ENCODE measurements around the gene ST3GAL5.

The ST3GAL5 gene

DNA sequence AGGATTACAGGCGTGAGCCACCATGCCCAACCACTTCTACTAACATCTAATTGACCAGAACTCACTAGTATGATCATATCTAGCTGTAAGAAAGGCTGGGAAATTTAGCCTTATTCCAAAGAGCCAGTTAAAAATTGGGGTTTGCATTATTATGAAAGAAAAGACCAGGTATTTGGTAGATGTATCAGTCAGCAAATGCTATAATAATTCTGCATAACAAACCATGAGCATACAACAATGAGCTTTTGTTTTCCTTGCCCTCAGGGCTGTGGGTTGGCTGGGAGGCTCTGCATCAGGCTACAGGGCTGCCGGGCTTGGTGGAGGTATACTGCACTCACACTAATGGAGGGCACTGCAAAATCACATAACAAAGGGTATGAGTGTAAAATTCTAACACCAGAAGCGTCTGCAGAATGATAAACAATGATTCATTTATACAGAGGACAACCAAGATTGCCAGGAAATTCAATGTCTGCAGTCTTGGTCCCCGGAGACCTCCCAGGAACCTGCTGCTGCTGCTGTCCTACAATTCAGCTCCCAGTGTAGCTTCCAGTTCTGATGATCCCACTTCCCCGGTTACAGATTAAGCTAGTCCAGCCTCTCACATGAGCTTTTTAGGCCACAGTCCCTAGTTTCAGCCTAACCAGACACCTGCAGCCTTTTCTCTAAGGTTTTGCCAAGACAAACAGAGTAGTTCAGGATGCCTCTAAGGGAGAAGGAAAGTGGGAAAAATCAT is 32.2 kb upstream of the ST3GAL5 start:
- TF ChIP-seq CTCF (IDR thresholded peaks at IDR 0.05; ENCODE audit: insufficient read depth, low read length, missing control alignments) = no peak
- ChIA-PET CTCF (interaction anchor here (1.2 to 3.0 kb wide), 6 partner anchors 9 to 158 kb away, joined by 3 to 14 read pairs (median 4); partner anchors contain the start of gene ST3GAL5), POLR2A (no interaction called here)
- no peak for DNase-seq (ENCODE audit: low read depth, low spot score)
- H3K4me3 ChIP-seq (ENCODE audit: low read depth, low read length) = no peak overlapping the region

- POLR2A ChIA-PET = no interaction called here
- CTCF ChIA-PET = interaction anchor here (1.0 kb wide), 1 partner anchor 29 kb away, joined by 6 read pairs; no protein-coding TSS in a partner anchor
- TF ChIP-seq CTCF (IDR thresholded peaks at IDR 0.05; ENCODE audit: insufficient read depth, low read length, missing control alignments) = no peak
- no peak for DNase-seq (ENCODE audit: low read depth, low spot score)
- H3K4me3 ChIP-seq (ENCODE audit: low read depth, low read length) = no peak overlapping the region
Observed at GRCh38 chr2:85917887-85918795, 29.4 kb upstream of the ST3GAL5 start.

DNA sequence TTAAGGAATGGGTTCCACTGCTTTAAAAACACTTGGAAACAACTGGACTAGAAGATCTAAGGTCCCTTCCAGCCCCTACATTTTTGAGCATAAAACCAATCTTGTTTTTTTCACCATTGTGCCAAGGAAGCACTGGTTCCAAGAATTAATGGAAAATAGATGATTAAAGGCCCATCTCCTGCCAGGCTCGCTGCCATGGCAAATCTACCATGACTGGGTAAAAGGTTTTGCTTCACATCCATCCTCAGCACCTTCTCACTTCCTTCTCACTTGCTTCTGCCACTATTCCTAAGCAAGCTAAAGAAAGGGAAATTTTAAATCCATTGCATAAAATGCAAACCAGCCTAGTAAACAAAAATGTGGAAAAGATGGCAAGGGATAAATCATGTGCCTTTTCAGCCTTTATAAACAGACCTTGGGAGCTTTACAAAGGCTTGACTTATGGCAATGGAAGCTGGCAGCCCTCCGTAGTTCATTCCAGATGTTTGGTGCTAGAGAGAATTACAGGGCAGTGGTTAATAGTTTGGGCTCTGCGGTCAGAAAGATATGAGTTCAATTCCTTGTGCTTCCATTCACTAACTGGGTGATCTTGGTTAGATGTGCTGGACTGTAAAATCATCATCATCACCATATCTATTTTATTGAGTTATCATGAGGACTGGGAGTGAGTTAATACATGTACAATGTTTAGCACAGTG is 27.0 kb upstream of the ST3GAL5 start:
- DNase-seq (ENCODE audit: low read depth, low spot score) = no peak
- ChIA-PET CTCF (interaction anchor here (0.7 to 1.7 kb wide), 4 partner anchors 12 to 164 kb away, joined by 3 to 4 read pairs (median 4); no protein-coding TSS in a partner anchor), POLR2A (interaction anchor here (1.3 kb wide), 1 partner anchor 29 kb away, joined by 3 read pairs; no protein-coding TSS in a partner anchor)
- H3K4me3 ChIP-seq (ENCODE audit: low read depth, low read length) = no peak overlapping the region
- no peak for TF ChIP-seq CTCF (IDR thresholded peaks at IDR 0.05; ENCODE audit: insufficient read depth, low read length, missing control alignments)

- DNase-seq (ENCODE audit: low read depth, low spot score) = no peak
- no peak overlapping the region for H3K4me3 ChIP-seq (ENCODE audit: low read depth, low read length)
- ChIA-PET POLR2A (no interaction called here), CTCF (interaction anchor here (0.9 to 4.3 kb wide), 4 partner anchors 11 to 165 kb away, joined by 3 to 21 read pairs (median 4); partner anchors contain the start of gene ST3GAL5)
- no peak for TF ChIP-seq CTCF (IDR thresholded peaks at IDR 0.05; ENCODE audit: insufficient read depth, low read length, missing control alignments)
Observed at GRCh38 chr2:85914922-85915321, 26.1 kb upstream of the ST3GAL5 start.

GRCh38 chr2:85913884-85914881 is 25.4 kb upstream of the ST3GAL5 start:
- no peak for TF ChIP-seq CTCF (IDR thresholded peaks at IDR 0.05; ENCODE audit: insufficient read depth, low read length, missing control alignments)
- DNase-seq (ENCODE audit: low read depth, low spot score) = no peak
- POLR2A ChIA-PET = no interaction called here
- CTCF ChIA-PET = interaction anchor here (0.8 to 4.3 kb wide), 5 partner anchors 23 to 166 kb away, joined by 3 to 21 read pairs (median 3); partner anchors contain the start of gene ST3GAL5
- H3K4me3 ChIP-seq (ENCODE audit: low read depth, low read length) = no peak overlapping the region

Data from AG04449 (cell line).